HG03060 (cell line): ENCODE results near the gene FOXRED2.
"Not testable (repeated sequence)": the region's sequence is repeated elsewhere in the genome, so short reads cannot be mapped to it uniquely, and the experiment has no call there.

Experiments
- ATAC-seq: cut with Tn5 transposase; IDR thresholded peaks from one replicate; pipeline ENCODE4 v1.9.1; 2021; ENCODE audit warnings: low read depth, moderate number of reproducible peaks; ENCODE audit not compliant: unreplicated experiment

The FOXRED2 gene

GRCh38 chr22:36506637-36507517 is at the start of gene FOXRED2:
Gene FOXRED2 (minus strand): TSS chr22:36507040. CDS start chr22:36506422, 618 bp downstream.
- ATAC-seq, result no peak

- ATAC-seq, result no peak
Measured at GRCh38 chr22:36554098-36554497, 47.3 kb upstream of the FOXRED2 start.

- ATAC-seq, result no peak
Measured at GRCh38 chr22:36552289-36552688, 45.4 kb upstream of the FOXRED2 start.

- ATAC-seq, result no peak
Measured at GRCh38 chr22:36550701-36551495, 44.1 kb upstream of the FOXRED2 start.

- no peak for ATAC-seq
Measured at GRCh38 chr22:36549033-36549432, 42.2 kb upstream of the FOXRED2 start.

- ATAC-seq, result no peak
Measured at GRCh38 chr22:36548606-36549005, 41.8 kb upstream of the FOXRED2 start.

- no peak for ATAC-seq
Measured at GRCh38 chr22:36546932-36547331, 40.1 kb upstream of the FOXRED2 start.

GRCh38 chr22:36546092-36546804 is 39.4 kb upstream of the FOXRED2 start:
- no peak for ATAC-seq

- ATAC-seq, result no peak
Measured at GRCh38 chr22:36544107-36544620, 37.3 kb upstream of the FOXRED2 start.

GRCh38 chr22:36541831-36542411 is 35.1 kb upstream of the FOXRED2 start:
- ATAC-seq, result no peak

- ATAC-seq, result no peak
Measured at GRCh38 chr22:36540867-36541642, 34.2 kb upstream of the FOXRED2 start.

- no peak for ATAC-seq
Measured at GRCh38 chr22:36538529-36538928, 31.7 kb upstream of the FOXRED2 start.

- no peak for ATAC-seq
Measured at GRCh38 chr22:36536717-36537116, 29.9 kb upstream of the FOXRED2 start.

- not testable (repeated sequence) for ATAC-seq
Measured at GRCh38 chr22:36533320-36533719, 26.5 kb upstream of the FOXRED2 start.

GRCh38 chr22:36532466-36532865 is 25.6 kb upstream of the FOXRED2 start:
- no peak for ATAC-seq

- peak; percentile 78 for ATAC-seq
Measured at GRCh38 chr22:36528795-36529751, 22.2 kb upstream of the FOXRED2 start, which contains the start of gene EIF3D. Gene EIF3D (minus strand): TSS chr22:36529166. CDS start chr22:36526121, 3,045 bp downstream.

- ATAC-seq, result no peak
Measured at GRCh38 chr22:36528341-36528740, 21.5 kb upstream of the FOXRED2 start.

GRCh38 chr22:36522662-36523061 is 15.8 kb upstream of the FOXRED2 start:
- ATAC-seq, result no peak
